Dedifferentiated amniotic fluid mesenchymal stem cell (primary cell): ENCODE results near the gene XRRA1.
"Not testable (repeated sequence)": the region's sequence is repeated elsewhere in the genome, so short reads cannot be mapped to it uniquely, and the experiment has no call there.

Experiments
- DNase-seq: peaks from one replicate; pipeline ENCODE4 v3.0.0-alpha.2; 2016; ENCODE audit errors: extremely low spot score

The XRRA1 gene

GRCh38 chr11:74896311-74896710, 52.6 kb downstream of the XRRA1 start:
- no peak for DNase-seq

GRCh38 chr11:74895340-74896116, 53.4 kb downstream of the XRRA1 start:
- DNase-seq: no peak

GRCh38 chr11:74893015-74893414, 55.9 kb downstream of the XRRA1 start:
- DNase-seq: not testable (repeated sequence)

GRCh38 chr11:74877132-74877531, 71.8 kb downstream of the XRRA1 start:
- DNase-seq: no peak

GRCh38 chr11:74871037-74871436, 77.9 kb downstream of the XRRA1 start:
- DNase-seq: no peak

- no peak for DNase-seq
Measured at GRCh38 chr11:74870485-74870884, 78.4 kb downstream of the XRRA1 start.

GRCh38 chr11:74866557-74866956, 82.3 kb downstream of the XRRA1 start:
- no peak for DNase-seq

GRCh38 chr11:74863410-74863809, 85.5 kb downstream of the XRRA1 start:
- DNase-seq: no peak

- DNase-seq: no peak
Measured at GRCh38 chr11:74860743-74861142, 88.1 kb downstream of the XRRA1 start.

GRCh38 chr11:74853223-74853622, 95.7 kb downstream of the XRRA1 start:
- DNase-seq: no peak

GRCh38 chr11:74849525-74850391, 99.1 kb downstream of the XRRA1 start:
- no peak for DNase-seq

- DNase-seq: no peak
Measured at GRCh38 chr11:74847895-74848294, 101.0 kb downstream of the XRRA1 start.

- no peak for DNase-seq
Measured at GRCh38 chr11:74847395-74847794, 101.5 kb downstream of the XRRA1 start.

- no peak for DNase-seq
Measured at GRCh38 chr11:74846770-74847169, 102.1 kb downstream of the XRRA1 start.

- no peak for DNase-seq
Measured at GRCh38 chr11:74845978-74846517, 102.8 kb downstream of the XRRA1 start.

- no peak for DNase-seq
Measured at GRCh38 chr11:74844865-74845264, 104.0 kb downstream of the XRRA1 start.

- no peak for DNase-seq
Measured at GRCh38 chr11:74844072-74844471, 104.8 kb downstream of the XRRA1 start.

GRCh38 chr11:74842967-74843366, 105.9 kb downstream of the XRRA1 start:
- DNase-seq: no peak

GRCh38 chr11:74840486-74840885, 108.4 kb downstream of the XRRA1 start:
- DNase-seq: no peak

- no peak for DNase-seq
Measured at GRCh38 chr11:74839971-74840370, 108.9 kb downstream of the XRRA1 start.

- no peak for DNase-seq
Measured at GRCh38 chr11:74839446-74839845, 109.4 kb downstream of the XRRA1 start.

GRCh38 chr11:74838188-74838587, 110.7 kb downstream of the XRRA1 start:
- no peak for DNase-seq

- no peak for DNase-seq
Measured at GRCh38 chr11:74837191-74837590, 111.7 kb downstream of the XRRA1 start.
